GM12874 (cell line): Measurements from ENCODE around the gene TCF12.

Source experiments
- CTCF ChIP-seq: IDR thresholded peaks from 2 replicates; pipeline ENCODE4 v1.5.1; 2011; ENCODE audit warnings: low read depth, mild to moderate bottlenecking, control low read depth, low read length, moderate library complexity; ENCODE audit not compliant: insufficient read depth

TCF12 gene

GRCh38 chr15:57190208-57190607, 271.8 kb downstream of the TCF12 start:
- no peak for TF ChIP-seq CTCF

GRCh38 chr15:57193161-57193560, 274.7 kb downstream of the TCF12 start:
- TF ChIP-seq CTCF = no peak

GRCh38 chr15:57195326-57195725, 276.9 kb downstream of the TCF12 start:
- no peak for TF ChIP-seq CTCF

- no peak for TF ChIP-seq CTCF
Measured at GRCh38 chr15:57196865-57197264, 278.4 kb downstream of the TCF12 start.

- TF ChIP-seq CTCF = no peak
Measured at GRCh38 chr15:57198131-57198530, 279.7 kb downstream of the TCF12 start.

GRCh38 chr15:57198654-57199291, 280.3 kb downstream of the TCF12 start:
- no peak for TF ChIP-seq CTCF

GRCh38 chr15:57201578-57201977, 283.1 kb downstream of the TCF12 start:
- TF ChIP-seq CTCF = no peak
